K562 (cell line): ENCODE results near the gene LAPTM5. TPM values are rescaled to one million over a fixed set of nuclear protein-coding genes. Genes with fewer than 3 reads are reported as not detected.

Source experiments
- ADNP ChIP-seq: fragments of 200-800 bp; sonication (Bioruptor generic); IDR thresholded peaks from 2 replicates; pipeline ENCODE4 v1.6.1; 2016; ENCODE audit warnings: missing genetic modification characterization, missing compliant biosample characterization
- CHD7 ChIP-seq: fragments of 200-600 bp; sonication (generic); IDR thresholded peaks from one replicate; pipeline ENCODE4 v1.6.1; 2012; ENCODE audit warnings: mild to moderate bottlenecking, low read depth, low read length, inconsistent platforms
- FOXJ2 ChIP-seq: fragments of 200-800 bp; sonication (Bioruptor generic); IDR thresholded peaks from 2 replicates; pipeline ENCODE4 v1.6.1; 2016; ENCODE audit warnings: missing genetic modification characterization, missing compliant biosample characterization
- FOXK1 ChIP-seq: sonication (generic); formaldehyde crosslinking; IDR thresholded peaks from 2 replicates; pipeline ENCODE4 v1.8.0; 2022; ENCODE audit warnings: missing genetic modification reagents, mild to moderate bottlenecking, borderline replicate concordance
- HDAC2 ChIP-seq: fragments of 450-650 bp; IDR thresholded peaks from 2 replicates; pipeline ENCODE4 v1.6.1; 2016; ENCODE audit warnings: mild to moderate bottlenecking
- KDM5B ChIP-seq: fragments of 200-600 bp; sonication (generic); IDR thresholded peaks from 2 replicates; pipeline ENCODE4 v1.6.1; 2012; ENCODE audit warnings: low read depth, mild to moderate bottlenecking, moderate library complexity, low read length, control low read depth, inconsistent platforms; ENCODE audit not compliant: insufficient replicate concordance
- MAFF ChIP-seq: IDR thresholded peaks from 2 replicates; pipeline ENCODE4 v1.6.1; 2012; ENCODE audit warnings: low read length, improper control_type of control experiment
- MAFG ChIP-seq: fragments of 450-650 bp; conservative IDR thresholded peaks from 2 replicates; pipeline ENCODE4 v1.6.1; 2016; ENCODE audit warnings: missing genetic modification characterization, missing compliant biosample characterization
- MAFK ChIP-seq: IDR thresholded peaks from 2 replicates; pipeline ENCODE4 v1.6.1; 2011; ENCODE audit warnings: low read length, improper control_type of control experiment
- MCM7 ChIP-seq, 2 experiments: fragments of 450-650 bp; IDR thresholded peaks; 2 replicates each; pipeline ENCODE4 v1.6.1; 2016 to 2018
- NCOA1 ChIP-seq: fragments of 450-650 bp; IDR thresholded peaks from 2 replicates; pipeline ENCODE4 v1.6.1; 2016; ENCODE audit warnings: low read depth
- POLR2A ChIP-seq: fragments of 450-650 bp; conservative IDR thresholded peaks from 2 replicates; pipeline ENCODE4 v1.6.1; 2016
- PTBP1 ChIP-seq: fragments of 200-400 bp; formaldehyde crosslinking; IDR thresholded peaks from 2 replicates; pipeline ENCODE4 v1.6.1; 2017; ENCODE audit warnings: low read depth, low read length
- RBM25 ChIP-seq: fragments of 200-400 bp; formaldehyde crosslinking; IDR thresholded peaks from 2 replicates; pipeline ENCODE4 v1.6.1; 2018; ENCODE audit warnings: low read length, low read depth, moderate library complexity; ENCODE audit not compliant: severe bottlenecking
- SMARCA5 ChIP-seq: fragments of 450-650 bp; IDR thresholded peaks from 2 replicates; pipeline ENCODE4 v1.6.1; 2016
- ZBTB2 ChIP-seq: fragments of 450-650 bp; IDR thresholded peaks from 2 replicates; pipeline ENCODE4 v1.6.1; 2016; ENCODE audit warnings: antibody characterized with exemption
- ZFP36 ChIP-seq: fragments of 150-350 bp; IDR thresholded peaks from 2 replicates; pipeline ENCODE4 v1.6.1; 2018; ENCODE audit warnings: low read length, low read depth; ENCODE audit not compliant: partially characterized antibody
- ZNF146 ChIP-seq: IDR thresholded peaks from one replicate; pipeline ENCODE4 v1.6.1; 2018; ENCODE audit warnings: missing compliant biosample characterization; ENCODE audit not compliant: unreplicated experiment
- polyA plus RNA-seq, 8 experiments: library from polyadenylated mRNA; depleted of rRNA in 4 of 8; stranded (reverse) in 5 of 8; unstranded in 3 of 8; fragments of >200 nt; fragmentation: Nextera tagmentation in 2 of 8; fragmentation: Illumina TruSeq in 1 of 8; extraction: Ambion mirVana in 2 of 8; extraction: Trizol in 1 of 8; gene quantifications; 2 replicates each; pipeline versions ENCODE4 v1.2.1 to v1.2.3, GENCODE V29; 2011 to 2014; ENCODE audit warnings: inconsistent platforms in 1 of 8, missing spikeins in 1 of 8
- total RNA-seq, 7 experiments: library from RNA; depleted of rRNA in 6 of 7; stranded (reverse); fragments of >200 nt in 6 of 7; fragmentation: Illumina TruSeq in 2 of 7; extraction: Trizol in 2 of 7; gene quantifications; 2 replicates each; pipeline versions ENCODE4 v1.2.1 to v1.2.3, GENCODE V29; 2011 to 2021; ENCODE audit warnings: low replicate concordance in 1 of 7

Gene LAPTM5
- total and polyA plus RNA-seq, 9 of the 15 experiments (the other 6 are each of a cell fraction or from before 2014, with no cell fraction given), result 2.4 to 47.3 (median 20.3) TPM

- TF ChIP-seq CHD7 (no peak), MCM7 (IDR thresholded peaks at IDR 0.05) (no peak), ZNF146 (CRISPR knock-in tag) (no peak), SMARCA5 (peak; percentile 84; the same call in 1 of the 2 replicates), ZFP36 (peak; percentile 89), MAFK (peak; percentile 62; the same call in 1 of the 2 replicates), ADNP (tag) (peak; percentile 87), ZBTB2 (no peak), FOXJ2 (tag) (no peak), MAFF (peak; percentile 77), MAFG (tag) (peak; percentile 68), RBM25 (peak; percentile 93), PTBP1 (0 out of 2 replicates have a peak, but pooled peaks have one; percentile 85), FOXK1 (CRISPR knock-in tag) (peak; percentile 40; the same call in 1 of the 2 replicates), KDM5B (peak; percentile 1), POLR2A (no peak), HDAC2 (0 out of 2 replicates have a peak, but pooled peaks have one; percentile 23), NCOA1 (no peak)
These were observed 32.7 kb downstream of the LAPTM5 start (continued) for GRCh38 chr1:30724655-30725421.
